ENCODE measurements around the gene VPS41.

The VPS41 gene

DNA sequence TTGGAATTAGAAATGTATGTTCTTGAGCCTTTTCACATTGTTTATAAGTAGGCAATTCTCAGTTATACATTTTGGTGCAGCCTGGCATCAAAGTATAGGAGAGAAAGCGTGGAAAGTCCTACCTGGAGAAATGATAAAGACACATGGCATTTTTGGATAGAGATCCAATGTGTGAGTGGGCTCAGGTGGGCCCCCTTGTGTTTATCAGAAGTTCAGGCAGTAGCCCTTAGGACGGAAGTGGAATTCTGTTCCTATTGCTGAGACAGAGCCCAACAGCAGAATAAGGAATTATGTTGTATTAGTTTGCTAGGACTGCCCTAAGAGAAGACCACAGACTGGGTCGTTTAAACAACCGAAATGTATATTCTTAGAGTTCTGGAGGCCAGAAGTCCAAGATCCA is 192.6 kb downstream of the VPS41 start:
- DNase-seq: no peak

DNA sequence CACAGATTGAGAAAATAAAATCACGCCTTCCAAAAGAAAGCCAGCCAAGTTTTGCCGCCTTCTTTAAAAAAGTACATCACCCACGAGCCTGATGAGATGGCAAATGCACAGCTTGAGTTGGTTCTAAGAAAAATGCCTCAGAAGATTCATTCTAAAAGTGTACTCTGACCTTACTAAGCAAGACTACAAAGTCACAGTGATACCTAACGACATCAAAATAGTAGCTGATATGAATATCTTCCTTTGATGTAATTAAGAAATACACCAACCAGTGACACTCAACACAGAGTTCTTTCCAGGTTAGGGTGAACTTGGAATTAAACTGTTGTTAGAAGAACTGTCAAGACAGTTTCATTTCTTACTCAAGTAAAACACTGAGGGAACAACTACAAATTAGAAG is 199.9 kb downstream of the VPS41 start:
- no peak for DNase-seq

DNA sequence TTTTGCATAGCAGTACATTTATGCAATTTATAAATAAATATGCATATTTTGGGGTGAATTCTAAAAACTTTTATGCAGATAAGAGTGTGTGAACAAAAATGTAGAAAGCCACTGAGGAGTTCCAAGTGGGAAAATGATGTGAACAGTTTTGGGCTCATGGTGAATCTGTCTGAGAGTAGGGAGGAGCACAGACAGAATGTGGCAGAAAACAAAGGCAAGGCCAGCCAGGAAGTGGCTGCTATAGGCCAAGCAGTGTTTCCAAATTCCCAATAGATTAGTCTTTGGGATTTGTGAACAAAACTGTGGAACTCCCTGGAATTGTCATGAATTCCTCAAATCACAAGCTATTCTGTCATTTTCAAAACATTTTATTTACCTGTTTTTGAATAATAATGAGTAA is 204.2 kb downstream of the VPS41 start:
- DNase-seq: no peak

DNA sequence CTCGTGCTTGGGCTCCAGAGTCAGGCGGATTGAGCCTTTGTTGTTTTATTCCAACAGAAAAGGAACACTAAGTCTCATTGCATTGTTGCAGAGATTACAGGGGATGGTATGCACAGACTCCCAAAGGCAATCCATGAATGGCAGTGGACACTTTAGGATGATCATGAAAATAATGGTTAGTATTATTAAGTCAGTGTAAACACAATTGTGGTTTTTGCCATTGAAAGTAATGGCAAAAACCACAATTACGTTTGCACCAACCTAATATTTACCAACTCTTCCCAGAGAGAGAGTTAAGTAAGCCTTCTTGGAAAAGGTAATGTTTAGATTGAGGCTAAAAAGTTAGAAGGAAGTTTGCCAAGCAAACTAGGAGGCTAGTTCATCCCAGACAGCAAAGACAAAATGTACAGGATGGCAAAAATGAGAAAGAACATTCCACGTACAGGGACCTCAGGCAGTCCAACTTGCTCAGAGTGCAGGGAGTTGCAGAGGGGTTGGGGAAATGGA is 204.9 kb downstream of the VPS41 start:
- no peak for DNase-seq

DNA sequence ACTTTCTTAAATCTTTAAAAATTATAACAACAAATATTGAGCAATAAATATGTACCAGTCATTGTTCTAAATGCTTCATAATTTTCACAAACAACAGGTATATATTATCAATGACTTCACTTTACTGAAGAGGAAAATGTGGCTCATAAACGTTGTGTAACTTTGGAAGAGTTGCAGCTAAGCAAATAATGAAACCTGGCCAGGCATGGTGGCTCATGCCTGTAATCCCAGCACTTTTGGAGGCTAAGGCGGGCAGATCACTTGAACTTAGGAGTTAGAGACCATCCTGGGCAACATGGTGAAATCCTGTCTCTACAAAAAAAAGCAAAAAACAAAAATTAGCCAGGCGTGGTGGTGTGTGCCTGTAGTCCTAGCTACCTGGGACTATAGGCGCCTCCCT is 205.9 kb downstream of the VPS41 start:
- DNase-seq: no peak

DNA sequence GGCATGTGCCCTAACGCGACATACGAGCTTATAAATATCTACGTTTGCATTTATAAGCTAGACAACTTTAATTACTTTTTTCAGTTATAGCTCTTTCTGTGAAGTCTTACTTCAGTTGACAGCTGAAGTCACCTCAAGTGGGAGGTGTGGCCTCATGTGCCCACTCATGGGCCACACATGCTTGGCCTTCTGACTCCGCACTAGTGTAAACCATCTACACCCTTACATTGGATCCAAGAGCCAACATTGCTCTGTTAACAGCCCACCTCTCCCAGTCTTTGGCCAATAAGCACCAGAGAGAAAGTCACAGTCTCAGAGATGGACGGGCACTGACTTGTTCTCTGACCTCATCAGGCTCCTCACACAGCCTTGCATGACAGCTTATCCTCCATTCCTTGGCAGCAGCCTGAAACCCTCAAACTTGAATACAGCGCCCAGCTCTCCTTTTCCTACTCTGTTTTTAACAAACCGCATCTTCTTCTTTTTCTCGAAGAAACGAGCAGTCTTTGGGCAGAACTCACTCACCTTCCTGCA is 206.9 kb downstream of the VPS41 start:
- DNase-seq: no peak

DNA sequence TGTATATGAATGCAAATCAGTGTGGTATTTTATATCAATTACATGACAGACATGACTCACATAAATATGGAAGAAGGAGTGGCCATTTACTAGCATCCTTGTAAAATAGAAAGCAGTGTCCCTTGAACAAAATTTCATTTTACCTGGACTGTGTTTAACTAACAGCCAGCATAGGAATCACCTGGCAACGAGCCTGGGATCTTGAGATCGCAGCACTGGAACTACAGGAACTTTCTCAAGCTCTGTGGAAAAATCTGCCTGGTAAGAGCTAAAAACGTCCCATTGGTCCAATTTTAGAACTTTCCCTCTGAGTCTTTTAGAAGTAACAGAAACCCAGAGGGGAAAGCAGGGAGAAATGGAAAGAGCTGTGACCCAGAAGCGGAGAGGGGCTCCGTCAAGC is 208.9 kb downstream of the VPS41 start:
- no peak for DNase-seq

DNA sequence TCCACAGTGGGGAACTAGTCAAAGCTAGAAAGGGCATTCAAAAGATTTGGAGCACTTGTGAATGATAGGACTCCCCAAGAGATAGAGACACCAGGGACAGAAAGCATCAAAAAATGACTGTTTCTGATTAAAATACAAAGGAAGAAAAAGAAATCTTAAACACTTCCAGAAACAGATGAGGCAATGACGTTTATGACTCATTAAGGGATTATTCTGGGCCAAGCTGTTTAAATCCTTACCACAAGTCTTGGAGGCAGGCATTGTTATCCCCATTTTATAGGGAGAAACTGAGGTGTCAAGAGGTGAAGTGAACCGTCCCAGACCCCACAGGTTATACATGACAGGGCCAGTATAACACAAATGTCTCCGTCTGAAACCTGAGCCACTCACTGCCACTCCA is 209.5 kb downstream of the VPS41 start:
- DNase-seq: no peak

DNA sequence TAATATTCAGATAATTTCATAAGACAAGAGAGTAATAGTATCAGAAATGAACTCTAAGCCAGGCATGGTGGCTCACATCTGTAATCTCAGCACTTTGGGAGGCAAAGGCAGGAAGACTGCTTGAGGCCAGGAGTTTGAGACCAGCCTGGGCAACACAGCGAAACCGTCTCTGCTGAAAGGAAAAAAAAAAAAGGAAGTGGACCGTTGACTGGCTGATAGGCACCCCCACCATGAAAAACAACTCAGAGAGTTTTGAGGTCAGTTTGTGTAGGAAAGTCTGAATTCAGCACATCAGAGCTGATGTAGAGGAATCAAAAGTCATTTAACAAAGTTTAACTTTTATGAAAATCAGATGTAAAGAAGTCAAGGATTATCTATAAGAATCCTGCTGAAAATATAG is 214.7 kb downstream of the VPS41 start:
- DNase-seq: no peak

DNA sequence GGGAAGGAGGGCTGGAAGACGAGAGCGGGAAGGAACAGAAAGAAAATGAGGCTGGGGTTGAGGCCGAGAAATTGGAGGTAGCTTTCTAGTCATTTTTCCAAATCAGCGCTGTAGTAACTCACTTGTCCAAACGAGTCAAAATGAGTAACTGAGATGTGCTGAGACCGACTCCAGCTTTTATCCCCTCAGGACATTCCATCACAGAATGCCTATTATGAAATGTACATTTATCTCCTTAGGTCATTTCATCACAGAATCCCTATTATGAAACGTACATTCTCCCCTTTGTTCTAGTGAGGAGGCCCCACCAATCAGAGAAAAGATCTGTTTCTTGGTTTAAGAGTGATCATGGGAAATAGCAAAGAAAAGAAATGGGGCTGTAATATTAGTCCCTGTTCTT is 222.1 kb downstream of the VPS41 start:
- DNase-seq: no peak

DNA sequence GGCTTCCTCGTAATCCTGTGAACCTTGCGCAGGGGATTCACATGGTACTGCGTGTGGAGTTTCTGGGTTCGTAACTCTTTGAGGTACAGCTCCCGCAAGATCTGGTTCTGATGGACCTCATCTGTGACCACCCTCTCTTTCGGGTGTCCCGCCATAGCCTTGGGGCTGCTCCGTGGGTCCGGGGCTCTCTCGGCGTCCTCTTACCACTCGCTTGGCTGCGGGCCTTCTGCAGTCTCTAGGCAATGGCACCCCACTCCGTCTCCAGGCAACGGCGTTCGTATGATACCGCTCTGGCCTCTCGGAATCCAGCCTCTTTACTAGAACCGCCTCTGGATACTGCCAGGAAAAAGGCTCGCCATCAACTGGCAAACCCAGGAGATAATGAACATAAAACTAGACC is 223.1 kb downstream of the VPS41 start:
- no peak for DNase-seq

DNA sequence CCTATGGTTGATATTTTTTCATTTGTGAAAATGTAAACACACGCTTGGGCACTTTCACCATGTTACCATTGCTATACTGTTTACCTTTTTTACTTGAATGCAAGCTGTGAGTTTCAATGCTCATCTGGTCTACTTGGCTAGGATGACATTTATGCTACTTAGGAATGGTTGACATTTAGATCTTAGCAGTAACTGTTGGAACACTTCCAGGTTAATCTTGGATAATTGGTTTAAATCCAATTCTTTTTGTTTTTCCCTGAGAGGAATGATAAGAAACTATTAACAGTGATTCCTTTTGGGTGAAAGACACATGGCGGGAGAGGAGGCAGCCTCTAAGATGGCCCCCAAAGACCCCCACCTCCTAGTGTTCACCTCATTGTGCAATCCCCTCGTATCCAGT is 226.4 kb downstream of the VPS41 start:
- DNase-seq: no peak

DNA sequence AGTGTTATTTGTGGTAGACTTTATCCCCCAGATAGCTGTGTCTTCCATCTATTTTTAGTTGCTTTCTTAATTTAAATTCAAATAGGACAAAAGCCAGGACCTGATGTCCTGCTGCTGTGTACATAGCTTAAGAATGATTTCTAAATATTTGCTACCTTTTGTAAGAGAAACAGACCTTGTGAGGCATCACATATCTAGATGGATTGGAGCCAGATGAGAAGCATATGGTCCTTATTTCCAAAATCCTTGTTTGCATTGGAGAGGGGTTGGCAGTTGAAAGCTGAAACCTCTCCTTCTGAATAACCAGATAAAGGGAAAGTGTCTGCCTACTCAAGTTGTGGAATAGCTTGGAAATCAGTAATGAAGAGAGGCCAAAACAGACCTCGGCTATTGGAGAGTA is 227.1 kb downstream of the VPS41 start:
- no peak for DNase-seq

DNA sequence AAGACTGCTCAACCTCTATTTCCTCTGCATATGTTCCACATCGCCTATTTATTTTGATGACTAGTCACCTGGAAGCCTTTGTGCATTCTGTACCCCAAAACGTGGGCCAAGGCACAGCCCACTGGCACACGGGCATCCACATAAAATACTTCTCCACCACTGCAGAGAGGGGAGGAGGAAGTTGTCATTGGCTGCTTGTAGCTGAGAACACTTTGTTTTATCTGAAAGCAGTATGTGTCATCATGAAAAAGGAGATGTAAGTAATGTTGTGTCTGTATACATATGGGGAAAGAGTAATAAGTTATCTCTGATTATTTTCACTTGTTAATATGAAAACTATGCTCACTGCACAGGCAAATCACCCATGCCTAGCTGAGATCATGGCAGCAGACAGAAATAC is 229.6 kb downstream of the VPS41 start:
- no peak for DNase-seq

DNA sequence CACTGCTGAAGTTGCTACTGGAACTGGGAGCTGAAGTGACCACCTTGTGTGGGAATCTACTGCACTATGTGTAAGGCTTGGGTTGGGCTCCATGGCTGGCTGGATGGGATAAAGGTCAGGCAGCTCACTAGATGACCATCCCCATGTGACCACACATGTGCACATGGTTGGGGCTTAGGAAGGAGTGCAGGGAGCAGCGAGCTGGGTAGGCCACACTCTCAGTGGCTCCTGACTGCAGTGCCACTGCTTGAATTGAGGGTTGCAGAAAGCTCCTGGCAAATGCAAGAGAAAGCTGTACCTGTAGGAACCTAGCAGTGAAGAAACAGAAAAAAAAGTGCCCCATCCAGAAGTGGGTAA is 230.3 kb downstream of the VPS41 start:
- no peak for DNase-seq

DNA sequence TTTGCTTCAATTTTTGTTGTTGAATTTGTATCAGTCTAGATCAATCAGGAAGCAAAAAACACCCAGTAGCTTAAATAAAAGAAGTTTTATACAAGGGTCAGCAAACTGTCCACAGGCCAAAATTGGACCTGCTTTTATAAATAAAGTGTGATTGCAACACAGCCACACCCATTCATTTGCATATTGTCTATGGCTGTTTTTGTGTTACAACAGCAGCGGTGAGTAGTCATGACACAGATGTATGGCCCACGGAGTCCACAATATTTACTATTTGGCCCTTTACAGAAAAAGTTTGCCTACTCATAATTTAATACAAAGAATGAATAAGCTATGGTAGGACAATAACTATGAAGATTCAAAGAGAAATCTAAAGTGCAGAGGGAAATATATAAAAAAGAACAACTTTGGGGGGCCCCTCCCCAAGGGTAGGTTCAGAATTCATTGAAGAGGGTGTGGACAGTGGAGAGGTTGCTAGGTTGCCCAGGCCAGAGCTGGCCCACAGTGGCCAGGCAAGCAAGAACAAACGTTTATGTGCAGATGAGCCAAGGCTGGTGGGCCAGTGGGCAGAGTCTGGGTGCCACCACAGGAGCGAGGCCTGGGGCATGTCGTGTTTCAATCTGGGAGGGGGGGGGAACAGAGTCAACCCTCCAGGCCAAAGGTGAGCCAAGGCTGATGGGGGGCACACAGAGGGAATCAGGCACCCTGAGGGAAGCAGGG is 230.9 kb downstream of the VPS41 start:
- no peak for DNase-seq

DNA sequence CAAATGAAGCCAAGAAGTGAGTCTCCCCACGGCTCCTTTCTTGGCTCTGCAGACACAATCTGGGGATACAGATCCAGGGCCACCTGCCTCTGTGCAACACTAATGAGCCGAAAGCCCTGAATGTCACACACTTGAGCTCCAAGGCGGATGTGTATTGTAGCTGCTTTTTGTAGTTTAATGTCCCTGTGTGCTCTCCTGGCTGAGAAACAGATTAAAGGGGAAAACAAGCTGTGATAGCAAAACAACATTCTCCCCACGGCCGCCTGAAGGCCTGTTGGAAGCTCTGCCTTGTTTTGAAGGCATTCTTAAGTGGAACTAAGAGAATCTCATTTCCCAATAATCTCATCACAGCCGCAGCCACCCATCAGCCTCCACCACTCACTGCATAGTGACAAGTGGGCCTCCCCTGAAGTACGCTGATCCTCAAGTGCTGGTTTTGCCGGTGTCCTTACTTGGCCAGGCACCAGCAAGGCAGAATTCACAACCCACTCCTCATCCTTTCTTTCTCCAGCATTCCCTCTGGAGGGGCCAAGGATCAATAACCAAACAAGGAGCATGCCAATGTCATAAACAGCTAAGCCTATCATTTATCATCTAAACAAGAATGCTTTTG is 233.4 kb downstream of the VPS41 start:
- no peak for DNase-seq

DNA sequence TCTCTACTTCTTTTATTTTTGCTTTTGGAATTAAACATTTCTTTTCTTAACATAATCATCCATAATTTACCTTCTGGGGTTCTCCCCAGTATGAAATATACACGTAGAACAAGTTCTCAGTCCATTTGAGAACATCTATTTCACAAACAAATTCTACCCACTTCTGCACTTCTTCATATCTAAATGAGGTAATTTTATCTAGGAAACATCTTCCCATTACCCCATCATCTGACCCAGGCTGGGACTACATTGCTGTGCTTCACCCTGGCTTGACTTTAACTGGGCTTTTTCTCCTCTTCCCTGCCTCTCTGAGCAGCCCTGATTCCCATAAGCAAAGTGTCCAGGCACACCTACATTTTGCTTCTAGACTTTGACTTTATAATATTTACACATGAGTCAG is 234.5 kb downstream of the VPS41 start:
- DNase-seq: no peak

DNA sequence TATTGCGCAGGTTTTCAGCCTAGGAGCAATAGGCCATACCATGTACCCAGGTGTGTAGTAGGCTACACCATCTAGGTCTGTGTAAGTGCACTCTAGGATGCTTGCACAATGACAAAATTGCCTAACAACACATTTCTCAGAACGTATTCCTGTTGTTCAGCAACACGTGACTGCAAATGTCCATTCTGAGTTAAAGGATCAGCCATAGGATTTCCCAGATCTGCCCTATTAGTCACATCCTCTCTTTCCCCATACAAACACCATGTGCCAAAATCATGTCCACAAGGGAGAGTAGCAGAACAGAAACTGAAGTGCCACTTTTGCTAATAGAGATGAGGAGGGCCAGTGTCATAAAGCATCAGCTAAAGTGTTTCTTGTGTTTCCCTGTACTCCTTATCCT is 235.2 kb downstream of the VPS41 start:
- DNase-seq: no peak

Data from NK-92 treated with Interleukin-12 subunit alpha and Interleukin-12 subunit beta, amount 100 ng/mL, for 24 hours (cell line).